Measurements from ENCODE around the gene CCDC63.
A peak's percentile ranks its signal among the peaks of the same experiment; 100 is the strongest.

Gene CCDC63
- 0 reads per million in 2 donors for total RNA-seq

- no peak for DNase-seq
Observed at GRCh38 chr12:110846615-110847566, at the start of gene CCDC63. Gene CCDC63, plus strand, starts transcription at chr12:110846987. Its CDS starts 5,968 bp downstream, at chr12:110852955.

GRCh38 chr12:110798461-110798860 lies 48.3 kb upstream of the CCDC63 start:
- no peak for DNase-seq

- DNase-seq: no peak
Observed at GRCh38 chr12:110802489-110802888, 44.3 kb upstream of the CCDC63 start.

- DNase-seq: no peak
Observed at GRCh38 chr12:110804406-110804805, 42.4 kb upstream of the CCDC63 start.

- DNase-seq: no peak
Observed at GRCh38 chr12:110807640-110808039, 39.1 kb upstream of the CCDC63 start.

- DNase-seq: no peak
Observed at GRCh38 chr12:110809149-110809548, 37.6 kb upstream of the CCDC63 start.

GRCh38 chr12:110811972-110812371 lies 34.8 kb upstream of the CCDC63 start:
- DNase-seq: no peak

GRCh38 chr12:110813285-110813684 lies 33.5 kb upstream of the CCDC63 start:
- no peak for DNase-seq

- DNase-seq: no peak
Observed at GRCh38 chr12:110813756-110814155, 33.0 kb upstream of the CCDC63 start.

- no peak for DNase-seq
Observed at GRCh38 chr12:110816248-110816647, 30.5 kb upstream of the CCDC63 start.

- DNase-seq: no peak
Observed at GRCh38 chr12:110816779-110817178, 30.0 kb upstream of the CCDC63 start.

GRCh38 chr12:110818511-110818910 lies 28.3 kb upstream of the CCDC63 start:
- DNase-seq: no peak

GRCh38 chr12:110819150-110819549 lies 27.6 kb upstream of the CCDC63 start:
- DNase-seq: no peak

GRCh38 chr12:110819646-110820045 lies 27.1 kb upstream of the CCDC63 start:
- DNase-seq: no peak

GRCh38 chr12:110821917-110822316 lies 24.9 kb upstream of the CCDC63 start:
- no peak for DNase-seq

GRCh38 chr12:110822821-110823415 lies 23.9 kb upstream of the CCDC63 start:
- no peak for DNase-seq

GRCh38 chr12:110824342-110824741 lies 22.4 kb upstream of the CCDC63 start:
- no peak for DNase-seq

- no peak for DNase-seq
Observed at GRCh38 chr12:110825530-110825929, 21.3 kb upstream of the CCDC63 start.

GRCh38 chr12:110826592-110827200 lies 20.1 kb upstream of the CCDC63 start:
- peak; percentile 72 for DNase-seq

GRCh38 chr12:110829308-110829707 lies 17.5 kb upstream of the CCDC63 start:
- DNase-seq: no peak

- no peak for DNase-seq
Observed at GRCh38 chr12:110836291-110836690, 10.5 kb upstream of the CCDC63 start.

GRCh38 chr12:110841007-110841406 lies 5.8 kb upstream of the CCDC63 start:
- DNase-seq: no peak

GRCh38 chr12:110844131-110844530 lies 2.7 kb upstream of the CCDC63 start:
- no peak for DNase-seq

Data from T-helper 9 cell (primary cell).